ENCODE results near the gene ZFAND5.

Gene ZFAND5

DNA sequence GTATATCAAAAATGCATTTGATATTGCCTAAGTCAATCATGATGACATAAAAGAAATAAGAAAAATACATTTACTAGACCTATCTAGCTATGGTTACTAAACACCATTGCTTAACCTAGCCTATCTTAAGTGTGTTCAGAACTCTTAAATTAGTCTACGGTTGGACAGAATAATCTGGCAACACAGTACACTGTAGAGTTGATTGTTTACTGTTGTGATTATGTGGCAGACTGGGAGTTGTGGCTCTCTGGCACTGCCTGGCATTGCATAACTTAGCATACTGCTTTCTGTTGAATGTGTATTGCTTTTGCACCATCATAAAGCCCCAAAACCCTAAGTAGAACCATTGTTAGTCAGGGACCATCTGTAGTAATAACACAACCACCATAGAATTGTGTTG, 21.2 kb upstream of the ZFAND5 start:
- H3K4me3 ChIP-seq (ENCODE audit: low read length) = no peak overlapping the region
- H3K27me3 ChIP-seq (ENCODE audit: control insufficient read depth, low read length) = no peaks in the 10 kb centered on the region; the same call in 1 of the 2 replicates
- H3K79me2 ChIP-seq (ENCODE audit: control insufficient read depth, low read length) = no peaks in the 10 kb centered on the region
- no peaks in the 10 kb centered on the region for H3K4me1 ChIP-seq (ENCODE audit: control insufficient read depth, low read length)
- H3K9me2 ChIP-seq (replicated peaks; ENCODE audit: control insufficient read depth, low read length) = no peaks in the 10 kb centered on the region
- H3K4me2 ChIP-seq (ENCODE audit: low read length) = no peak overlapping the region
- H3K9me3 ChIP-seq (ENCODE audit: control insufficient read depth, insufficient read depth, low read length) = no peaks in the 10 kb centered on the region
- H3K36me3 ChIP-seq (ENCODE audit: control insufficient read depth, low read length) = no peaks in the 10 kb centered on the region
- H4K20me1 ChIP-seq (ENCODE audit: control insufficient read depth, insufficient read depth, low read depth, low read length) = no peaks in the 10 kb centered on the region
- no peak overlapping the region for H3K27ac ChIP-seq (ENCODE audit: low read depth, low read length)
- H3F3A ChIP-seq (ENCODE audit: control insufficient read depth, insufficient read depth) = no peaks in the 10 kb centered on the region
- TF ChIP-seq EZH2phosphoT487 (IDR thresholded peaks at IDR 0.05; ENCODE audit: borderline replicate concordance, low read length) = no peak
- TF ChIP-seq, protein P1, sequence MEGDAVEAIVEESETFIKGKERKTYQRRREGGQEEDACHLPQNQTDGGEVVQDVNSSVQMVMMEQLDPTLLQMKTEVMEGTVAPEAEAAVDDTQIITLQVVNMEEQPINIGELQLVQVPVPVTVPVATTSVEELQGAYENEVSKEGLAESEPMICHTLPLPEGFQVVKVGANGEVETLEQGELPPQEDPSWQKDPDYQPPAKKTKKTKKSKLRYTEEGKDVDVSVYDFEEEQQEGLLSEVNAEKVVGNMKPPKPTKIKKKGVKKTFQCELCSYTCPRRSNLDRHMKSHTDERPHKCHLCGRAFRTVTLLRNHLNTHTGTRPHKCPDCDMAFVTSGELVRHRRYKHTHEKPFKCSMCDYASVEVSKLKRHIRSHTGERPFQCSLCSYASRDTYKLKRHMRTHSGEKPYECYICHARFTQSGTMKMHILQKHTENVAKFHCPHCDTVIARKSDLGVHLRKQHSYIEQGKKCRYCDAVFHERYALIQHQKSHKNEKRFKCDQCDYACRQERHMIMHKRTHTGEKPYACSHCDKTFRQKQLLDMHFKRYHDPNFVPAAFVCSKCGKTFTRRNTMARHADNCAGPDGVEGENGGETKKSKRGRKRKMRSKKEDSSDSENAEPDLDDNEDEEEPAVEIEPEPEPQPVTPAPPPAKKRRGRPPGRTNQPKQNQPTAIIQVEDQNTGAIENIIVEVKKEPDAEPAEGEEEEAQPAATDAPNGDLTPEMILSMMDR (IDR thresholded peaks at IDR 0.05; ENCODE audit: low read depth, low read length, poor library complexity, severe bottlenecking) = no peak

DNA sequence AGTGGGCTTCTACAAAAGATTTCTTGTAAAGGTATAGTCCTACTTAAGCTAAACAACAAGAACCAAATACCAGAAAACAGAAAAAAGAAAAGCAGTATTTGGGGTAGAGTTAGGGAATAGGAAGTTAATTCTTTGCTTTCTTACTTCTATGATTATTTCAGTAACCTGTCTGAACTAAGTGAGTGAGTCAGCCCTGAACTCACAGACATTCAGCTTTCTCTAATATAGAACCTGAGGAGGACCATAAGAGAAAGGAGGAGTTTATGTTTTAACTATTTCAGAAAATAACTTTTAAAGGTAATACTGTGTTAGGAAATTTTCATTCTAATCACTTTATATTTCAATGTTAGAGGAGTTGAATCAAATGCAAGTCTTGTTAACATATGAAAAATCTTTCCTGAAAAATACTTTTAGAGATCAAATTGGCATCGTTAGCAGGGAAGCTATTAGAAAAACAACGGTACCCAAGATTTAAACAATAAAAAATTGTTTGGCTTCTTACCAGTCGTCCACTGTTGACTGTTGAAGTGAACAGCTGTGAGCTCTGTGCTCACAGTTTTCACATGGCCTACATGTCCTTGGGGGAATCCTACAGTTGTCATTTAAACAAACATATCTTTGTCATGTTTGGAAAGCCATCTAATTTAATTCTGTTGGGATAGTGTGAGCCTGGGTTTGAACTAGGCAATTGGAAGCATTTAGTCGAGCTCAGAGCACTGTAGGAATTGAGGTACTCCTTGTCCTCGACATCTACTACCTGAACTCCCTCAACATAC, 19.9 kb upstream of the ZFAND5 start:
- Histone ChIP-seq H3K27ac (ENCODE audit: low read depth, low read length) (no peak overlapping the region), H3K36me3 (ENCODE audit: control insufficient read depth, low read length) (no peaks in the 10 kb centered on the region), H3K4me2 (ENCODE audit: low read length) (no peak overlapping the region), H3K9me2 (replicated peaks; ENCODE audit: control insufficient read depth, low read length) (no peaks in the 10 kb centered on the region), H3K9me3 (ENCODE audit: control insufficient read depth, insufficient read depth, low read length) (no peaks in the 10 kb centered on the region), H3K27me3 (ENCODE audit: control insufficient read depth, low read length) (no peaks in the 10 kb centered on the region), H3F3A (ENCODE audit: control insufficient read depth, insufficient read depth) (no peaks in the 10 kb centered on the region), H3K79me2 (ENCODE audit: control insufficient read depth, low read length) (no peaks in the 10 kb centered on the region), H4K20me1 (ENCODE audit: control insufficient read depth, insufficient read depth, low read depth, low read length) (no peaks in the 10 kb centered on the region), H3K4me3 (ENCODE audit: low read length) (no peak overlapping the region), H3K4me1 (ENCODE audit: control insufficient read depth, low read length) (no peaks in the 10 kb centered on the region)
- TF ChIP-seq EZH2phosphoT487 (IDR thresholded peaks at IDR 0.05; ENCODE audit: borderline replicate concordance, low read length) = no peak
- TF ChIP-seq, protein P1 (IDR thresholded peaks at IDR 0.05; ENCODE audit: low read depth, low read length, poor library complexity, severe bottlenecking) = no peak

DNA sequence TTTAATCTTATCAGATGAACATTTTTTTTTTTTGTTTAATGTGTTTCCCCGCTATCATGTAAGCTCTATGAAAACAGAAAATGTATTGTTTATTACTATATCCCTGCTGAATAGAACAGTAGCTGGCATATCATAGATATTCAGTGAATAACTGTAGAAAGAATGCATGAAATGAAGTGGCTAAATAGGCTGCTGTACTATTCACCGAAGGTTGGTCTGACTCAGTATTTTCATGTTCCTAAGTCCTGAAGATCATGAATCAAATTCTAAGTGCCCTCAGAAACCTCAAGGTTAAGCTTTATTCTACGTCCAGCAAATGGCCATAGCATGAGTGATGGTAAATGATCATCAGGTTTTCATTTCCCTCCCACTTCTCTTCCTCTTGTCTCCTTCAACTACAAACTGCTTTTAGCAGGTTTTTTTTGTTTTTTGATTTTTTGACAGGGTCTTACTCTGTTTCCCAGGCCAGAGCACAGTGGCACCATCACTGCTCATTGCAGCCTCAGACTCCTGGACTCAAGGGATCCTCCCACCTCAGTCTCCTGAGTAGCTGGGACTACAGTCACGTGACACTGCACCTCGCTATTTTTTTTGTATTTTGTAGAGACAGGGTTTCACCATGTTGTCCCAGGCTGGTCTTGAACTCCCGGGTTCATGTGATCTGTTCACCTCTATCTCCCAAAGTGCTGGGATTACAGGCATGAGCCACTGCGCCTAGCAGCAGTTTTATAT, 19.1 kb upstream of the ZFAND5 start:
- no peak overlapping the region for H3K4me2 ChIP-seq (ENCODE audit: low read length)

More for the DNA sequence above, 19.1 kb upstream of the ZFAND5 start:
- Histone ChIP-seq H4K20me1 (ENCODE audit: control insufficient read depth, insufficient read depth, low read depth, low read length) (no peaks in the 10 kb centered on the region), H3K4me1 (ENCODE audit: control insufficient read depth, low read length) (no peaks in the 10 kb centered on the region), H3K4me3 (ENCODE audit: low read length) (no peak overlapping the region), H3K79me2 (ENCODE audit: control insufficient read depth, low read length) (no peaks in the 10 kb centered on the region), H3F3A (ENCODE audit: control insufficient read depth, insufficient read depth) (no peaks in the 10 kb centered on the region), H3K36me3 (ENCODE audit: control insufficient read depth, low read length) (no peaks in the 10 kb centered on the region), H3K27me3 (ENCODE audit: control insufficient read depth, low read length) (no peaks in the 10 kb centered on the region), H3K9me3 (ENCODE audit: control insufficient read depth, insufficient read depth, low read length) (no peaks in the 10 kb centered on the region), H3K9me2 (replicated peaks; ENCODE audit: control insufficient read depth, low read length) (no peaks in the 10 kb centered on the region), H3K27ac (ENCODE audit: low read depth, low read length) (no peak overlapping the region)
- no peak for TF ChIP-seq EZH2phosphoT487 (IDR thresholded peaks at IDR 0.05; ENCODE audit: borderline replicate concordance, low read length)
- TF ChIP-seq, protein P1 (IDR thresholded peaks at IDR 0.05; ENCODE audit: low read depth, low read length, poor library complexity, severe bottlenecking) = no peak
